D721Med (cell line): Measurements from ENCODE around the gene RBM4.

Experiments used
- DNase-seq: peaks from one replicate; pipeline ENCODE4 v3.0.0; 2011; ENCODE audit warnings: low spot score; ENCODE audit not compliant: insufficient read length
- FAIRE-seq: peaks from 2 replicates; lab custom pipeline; 2011; peaks lifted over from hg19 to GRCh38; lab: Jason Lieb, UNC
- CTCF ChIP-seq: IDR thresholded peaks from 2 replicates; pipeline ENCODE4 v1.5.1; 2012; ENCODE audit warnings: mild to moderate bottlenecking, control low read depth; ENCODE audit not compliant: insufficient read depth; ENCODE audit errors: missing control alignments

RBM4 gene

GRCh38 chr11:66607126-66607834 lies 31.2 kb upstream of the RBM4 start:
- FAIRE-seq (no peak), DNase-seq (no peak)
- no peak for TF ChIP-seq CTCF

- TF ChIP-seq CTCF: no peak
- DNase-seq: peak; percentile 55
- peak; percentile 88 for FAIRE-seq
Measured at GRCh38 chr11:66609721-66610617, 28.5 kb upstream of the RBM4 start.

GRCh38 chr11:66612458-66612857 lies 26.0 kb upstream of the RBM4 start:
- no peak for TF ChIP-seq CTCF
- FAIRE-seq: no peak

GRCh38 chr11:66614073-66614472 lies 24.4 kb upstream of the RBM4 start:
- no peak for FAIRE-seq
- TF ChIP-seq CTCF: no peak
- no peak for DNase-seq

More at GRCh38 chr11:66612458-66612857, 26.0 kb upstream of the RBM4 start:
- no peak for DNase-seq

- FAIRE-seq: no peak
- no peak for TF ChIP-seq CTCF
- DNase-seq: peak; percentile 94
Measured at GRCh38 chr11:66616379-66617154, 21.9 kb upstream of the RBM4 start, which contains the start of gene RBM14. Gene RBM14, plus strand, starts transcription at chr11:66616630. Its CDS starts 91 bp downstream, at chr11:66616721.

- FAIRE-seq (no peak), DNase-seq (no peak)
- no peak for TF ChIP-seq CTCF
Measured at GRCh38 chr11:66617155-66617834, 21.2 kb upstream of the RBM4 start.
